Activated T-cell treated with anti-CD3 and anti-CD28 coated beads, Interleukin-2, amount 50 U/mL, for 24 hours (primary cell): ENCODE data around the gene DCC.

Source experiments
- DNase-seq: peaks from one replicate; pipeline ENCODE4 v3.0.0-alpha.2; 2020
- H3K27ac Mint-ChIP-seq: 2 replicates; pipeline ENCODE4 v1.8.0; 2020; ENCODE audit warnings: mild to moderate bottlenecking, mixed read lengths
- H3K27me3 Mint-ChIP-seq: 2 replicates; pipeline ENCODE4 v1.8.0; 2020; ENCODE audit warnings: mixed read lengths
- H3K36me3 Mint-ChIP-seq: 2 replicates; pipeline ENCODE4 v1.8.0; 2020; ENCODE audit warnings: low read depth, mixed read lengths
- H3K4me1 Mint-ChIP-seq: 2 replicates; pipeline ENCODE4 v1.8.0; 2020; ENCODE audit warnings: low read depth, mixed read lengths
- H3K4me3 Mint-ChIP-seq: 2 replicates; pipeline ENCODE4 v1.8.0; 2020; ENCODE audit warnings: mild to moderate bottlenecking, moderate library complexity, mixed read lengths
- H3K9me3 Mint-ChIP-seq: 2 replicates; pipeline ENCODE4 v1.8.0; 2020; ENCODE audit warnings: mixed read lengths

DCC gene

GRCh38 chr18:53070788-53071187 is 730.8 kb downstream of the DCC start:
- no peaks in the 10 kb centered on the region for H3K36me3 Mint-ChIP-seq
- peaks cover 9% of the 10 kb centered on the region for H3K9me3 Mint-ChIP-seq
- H3K4me1 Mint-ChIP-seq, result no peaks in the 10 kb centered on the region
- H3K27ac Mint-ChIP-seq, result no peak overlapping the region
- H3K4me3 Mint-ChIP-seq, result no peak overlapping the region
- no peaks in the 10 kb centered on the region for H3K27me3 Mint-ChIP-seq
- DNase-seq, result no peak

- Mint-ChIP-seq H3K4me1 (no peaks in the 10 kb centered on the region), H3K4me3 (no peak overlapping the region), H3K36me3 (no peaks in the 10 kb centered on the region), H3K27ac (no peak overlapping the region), H3K27me3 (no peaks in the 10 kb centered on the region), H3K9me3 (peaks cover 4% of the 10 kb centered on the region)
- no peak for DNase-seq
These were observed 740.7 kb downstream of the DCC start for GRCh38 chr18:53080687-53081086.

- Mint-ChIP-seq H3K9me3 (peaks cover 6% of the 10 kb centered on the region), H3K27me3 (no peaks in the 10 kb centered on the region)
- no peak for DNase-seq
These were observed 753.6 kb downstream of the DCC start for GRCh38 chr18:53093636-53094035.

GRCh38 chr18:53101536-53102105 is 761.6 kb downstream of the DCC start:
- no peak for DNase-seq
- no peaks in the 10 kb centered on the region for H3K36me3 Mint-ChIP-seq
- H3K4me3 Mint-ChIP-seq, result no peak overlapping the region
- no peaks in the 10 kb centered on the region for H3K4me1 Mint-ChIP-seq
- peaks cover 8% of the 10 kb centered on the region for H3K9me3 Mint-ChIP-seq
- no peak overlapping the region for H3K27ac Mint-ChIP-seq
- H3K27me3 Mint-ChIP-seq, result no peaks in the 10 kb centered on the region

More at GRCh38 chr18:53093636-53094035, 753.6 kb downstream of the DCC start:
- Mint-ChIP-seq H3K4me1 (no peaks in the 10 kb centered on the region), H3K4me3 (no peak overlapping the region), H3K27ac (no peak overlapping the region), H3K36me3 (no peaks in the 10 kb centered on the region)

GRCh38 chr18:53114441-53114840 is 774.4 kb downstream of the DCC start:
- no peaks in the 10 kb centered on the region for H3K4me1 Mint-ChIP-seq
- H3K27me3 Mint-ChIP-seq, result no peaks in the 10 kb centered on the region
- H3K36me3 Mint-ChIP-seq, result no peaks in the 10 kb centered on the region
- H3K27ac Mint-ChIP-seq, result no peak overlapping the region
- H3K4me3 Mint-ChIP-seq, result no peak overlapping the region
- peaks cover 5% of the 10 kb centered on the region for H3K9me3 Mint-ChIP-seq
- no peak for DNase-seq

- Mint-ChIP-seq H3K4me1 (no peaks in the 10 kb centered on the region), H3K27me3 (no peaks in the 10 kb centered on the region), H3K27ac (no peak overlapping the region), H3K36me3 (no peaks in the 10 kb centered on the region), H3K9me3 (peaks cover 5% of the 10 kb centered on the region), H3K4me3 (no peak overlapping the region)
- no peak for DNase-seq
These were observed 776.0 kb downstream of the DCC start for GRCh38 chr18:53115876-53116585.

- Mint-ChIP-seq H3K9me3 (peaks cover 2% of the 10 kb centered on the region), H3K4me3 (no peak overlapping the region), H3K36me3 (no peaks in the 10 kb centered on the region), H3K27ac (no peak overlapping the region), H3K27me3 (no peaks in the 10 kb centered on the region), H3K4me1 (no peaks in the 10 kb centered on the region)
- DNase-seq, result no peak
These were observed 777.9 kb downstream of the DCC start for GRCh38 chr18:53117851-53118250.

GRCh38 chr18:53126210-53126609 is 786.2 kb downstream of the DCC start:
- H3K4me3 Mint-ChIP-seq, result no peak overlapping the region
- no peaks in the 10 kb centered on the region for H3K4me1 Mint-ChIP-seq
- no peak for DNase-seq
- no peaks in the 10 kb centered on the region for H3K36me3 Mint-ChIP-seq
- H3K9me3 Mint-ChIP-seq, result peaks cover 10% of the 10 kb centered on the region
- H3K27me3 Mint-ChIP-seq, result no peaks in the 10 kb centered on the region
- no peak overlapping the region for H3K27ac Mint-ChIP-seq

- Mint-ChIP-seq H3K27ac (no peak overlapping the region), H3K4me3 (no peak overlapping the region), H3K4me1 (no peaks in the 10 kb centered on the region), H3K27me3 (no peaks in the 10 kb centered on the region), H3K9me3 (no peaks in the 10 kb centered on the region), H3K36me3 (no peaks in the 10 kb centered on the region)
- no peak for DNase-seq
These were observed 791.0 kb downstream of the DCC start for GRCh38 chr18:53131001-53131400.

- Mint-ChIP-seq H3K4me1 (no peaks in the 10 kb centered on the region), H3K27ac (no peak overlapping the region), H3K36me3 (no peaks in the 10 kb centered on the region), H3K4me3 (no peak overlapping the region), H3K9me3 (peaks cover 7% of the 10 kb centered on the region), H3K27me3 (no peaks in the 10 kb centered on the region)
- DNase-seq, result no peak
These were observed 794.7 kb downstream of the DCC start for GRCh38 chr18:53134711-53135110.

GRCh38 chr18:53135654-53136053 is 795.7 kb downstream of the DCC start:
- Mint-ChIP-seq H3K4me1 (no peaks in the 10 kb centered on the region), H3K27ac (no peak overlapping the region), H3K4me3 (no peak overlapping the region), H3K27me3 (no peaks in the 10 kb centered on the region), H3K36me3 (no peaks in the 10 kb centered on the region), H3K9me3 (peaks cover 9% of the 10 kb centered on the region)
- DNase-seq, result no peak

- H3K4me3 Mint-ChIP-seq, result no peak overlapping the region
These were observed 799.9 kb downstream of the DCC start for GRCh38 chr18:53139746-53140500.

GRCh38 chr18:53142005-53142404 is 802.0 kb downstream of the DCC start:
- H3K4me3 Mint-ChIP-seq, result no peak overlapping the region
- H3K4me1 Mint-ChIP-seq, result no peaks in the 10 kb centered on the region
- no peaks in the 10 kb centered on the region for H3K27me3 Mint-ChIP-seq
- H3K27ac Mint-ChIP-seq, result no peak overlapping the region
- no peaks in the 10 kb centered on the region for H3K36me3 Mint-ChIP-seq
- H3K9me3 Mint-ChIP-seq, result peaks cover 7% of the 10 kb centered on the region
- DNase-seq, result no peak

More at GRCh38 chr18:53139746-53140500, 799.9 kb downstream of the DCC start:
- Mint-ChIP-seq H3K27me3 (no peaks in the 10 kb centered on the region), H3K4me1 (no peaks in the 10 kb centered on the region), H3K9me3 (peaks cover 13% of the 10 kb centered on the region), H3K27ac (no peak overlapping the region), H3K36me3 (no peaks in the 10 kb centered on the region)
- DNase-seq, result no peak

- no peak for DNase-seq
These were observed 807.5 kb downstream of the DCC start for GRCh38 chr18:53147472-53147871.

GRCh38 chr18:53148123-53148522 is 808.1 kb downstream of the DCC start:
- DNase-seq, result no peak
- Mint-ChIP-seq H3K4me1 (no peaks in the 10 kb centered on the region), H3K27me3 (no peaks in the 10 kb centered on the region), H3K9me3 (peaks cover 8% of the 10 kb centered on the region), H3K27ac (no peak overlapping the region), H3K4me3 (no peak overlapping the region), H3K36me3 (no peaks in the 10 kb centered on the region)

More at GRCh38 chr18:53147472-53147871, 807.5 kb downstream of the DCC start:
- Mint-ChIP-seq H3K27ac (no peak overlapping the region), H3K9me3 (peaks cover 8% of the 10 kb centered on the region), H3K27me3 (no peaks in the 10 kb centered on the region), H3K4me1 (no peaks in the 10 kb centered on the region), H3K36me3 (no peaks in the 10 kb centered on the region), H3K4me3 (no peak overlapping the region)
